ENCODE measurements around the gene C11orf91. TPM values are rescaled to one million over a fixed set of nuclear protein-coding genes. Genes with fewer than 3 reads are reported as not detected.
A peak's percentile ranks its signal among the peaks of the same experiment; 100 is the strongest.

Gene C11orf91, protein sequence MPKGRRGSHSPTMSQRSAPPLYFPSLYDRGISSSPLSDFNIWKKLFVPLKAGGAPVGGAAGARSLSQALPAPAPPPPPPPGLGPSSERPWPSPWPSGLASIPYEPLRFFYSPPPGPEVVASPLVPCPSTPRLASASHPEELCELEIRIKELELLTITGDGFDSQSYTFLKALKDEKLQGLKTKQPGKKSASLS
- total RNA-seq (2021; fragmentation: NEBNext Ultra II Directional; extraction: Animal tissue kit (Norgen Biotek cat#: 25700)) (not detected in 2 replicates), polyA plus RNA-seq (2011; rRNA removed) (not detected in 2 replicates), polyA minus RNA-seq (2011; rRNA and poly(A)+ RNA removed) (not detected in 2 replicates)
- polyA plus RNA-seq (2011; cell fraction: cytosol; rRNA removed), result not detected
- not detected for polyA plus RNA-seq (2011; cell fraction: nucleus; rRNA removed)
- not detected in 4 replicates for polyA plus RNA-seq (2012, experiment 1 of 2)
- not detected for polyA plus RNA-seq (2012, experiment 2 of 2)
- polyA plus RNA-seq (2013, experiment 1 of 2), result not detected
- polyA plus RNA-seq (2013, experiment 2 of 2), result not detected
- not detected for polyA minus RNA-seq (2011; cell fraction: cytosol; rRNA and poly(A)+ RNA removed)
- polyA minus RNA-seq (2011; cell fraction: nucleus; rRNA and poly(A)+ RNA removed), result 1.7 TPM
- long read RNA-seq, experiment 1, result 0 reads
- long read RNA-seq, experiment 2, result 0 reads

DNA sequence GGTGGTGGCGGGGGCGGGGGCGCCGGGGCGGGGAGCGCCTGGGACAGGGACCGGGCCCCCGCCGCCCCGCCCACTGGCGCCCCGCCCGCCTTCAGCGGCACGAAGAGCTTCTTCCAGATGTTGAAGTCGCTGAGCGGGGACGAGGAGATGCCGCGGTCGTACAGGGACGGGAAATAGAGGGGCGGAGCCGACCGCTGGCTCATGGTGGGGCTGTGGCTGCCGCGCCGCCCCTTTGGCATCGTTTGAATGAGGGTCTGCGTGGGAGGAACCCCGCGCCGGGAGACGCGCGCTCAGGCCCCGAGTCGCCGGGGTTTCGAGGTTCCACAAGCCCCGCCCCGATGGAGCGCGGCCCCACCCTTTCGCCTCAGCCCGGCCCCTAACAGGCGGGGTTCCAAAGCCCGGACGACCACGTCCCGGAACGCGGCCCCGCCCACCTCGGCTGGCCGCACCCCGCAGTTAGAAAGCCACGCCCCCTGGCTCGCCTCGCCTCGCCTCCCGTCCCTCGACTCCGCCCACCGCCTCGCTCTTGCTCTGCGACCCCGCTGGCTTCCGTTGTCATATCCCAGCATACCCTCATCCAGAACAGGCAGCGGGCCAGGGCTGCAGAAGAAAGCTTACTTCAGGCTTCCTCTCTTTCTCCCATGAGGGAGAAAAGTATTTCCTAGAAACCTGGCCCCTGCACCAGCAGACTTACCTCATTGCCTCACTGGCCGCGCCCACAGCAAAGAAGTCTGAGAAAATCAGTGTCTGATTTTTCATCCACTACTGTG lies at the start of gene C11orf91:
Gene C11orf91, minus strand, starts transcription at position 325 of the 770 bp plus-strand sequence. Its CDS starts 86 bp downstream, at position 239.
- Histone ChIP-seq H2AK5ac (ENCODE audit: low read depth, low read length) (no peak within 1 kb of the TSS), H4K91ac (replicated peaks; ENCODE audit: insufficient read length, low read length) (peak within 1 kb of the TSS; percentile 64), H3K23me2 (ENCODE audit: low read depth, low read length) (peaks cover 7% of the 10 kb centered on the region; the same call in 1 of the 2 replicates), H3K23ac (ENCODE audit: insufficient read length) (no peak within 1 kb of the TSS), H3K27ac (ENCODE audit: low read depth, low read length) (no peak within 1 kb of the TSS; the same call in 1 of the 2 replicates), H2AFZ (ENCODE audit: low read length) (peak within 1 kb of the TSS; percentile 71), H3K14ac (ENCODE audit: insufficient read length) (no peak within 1 kb of the TSS), H3K4me2 (ENCODE audit: insufficient read depth in 1 of 2, low read depth in 2 of 2, low read length in 2 of 2) (peak within 1 kb of the TSS; percentile 74 to 77), H2BK12ac (ENCODE audit: low read depth, low read length) (no peak within 1 kb of the TSS; the same call in 1 of the 2 replicates), H2BK15ac (ENCODE audit: low read length) (no peak within 1 kb of the TSS), H3K27me3 (replicated peaks in 1 of 4; ENCODE audit: control insufficient read depth in 3 of 4, extremely low read depth in 1 of 4, insufficient read depth in 3 of 4, low read length in 3 of 4) (peaks cover 0 to 9% (median 3%) of the 10 kb centered on the region in 4 experiments; a peak in 4 of 7 replicates), H4K5ac (ENCODE audit: insufficient read length, low read depth, low read length) (peak within 1 kb of the TSS; percentile 8), H3K4me1 (replicated peaks in 1 of 4; ENCODE audit: control insufficient read depth in 3 of 4, insufficient read depth in 4 of 4, low read length in 3 of 4) (peaks cover 0 to 7% (median 4%) of the 10 kb centered on the region in 4 experiments; a peak in 6 of 7 replicates), H2BK5ac (ENCODE audit: low read depth, low read length) (no peak within 1 kb of the TSS), H3K4ac (replicated peaks; ENCODE audit: insufficient read length, low read depth, low read length) (peak within 1 kb of the TSS; percentile 71), H3K79me1 (ENCODE audit: low read depth, low read length) (no peaks in the 10 kb centered on the region), H3K4me3 (ENCODE audit: extremely low read depth in 1 of 4, insufficient read depth in 2 of 4, low read depth in 3 of 4, low read length in 4 of 4) (peak within 1 kb of the TSS; percentile 72 to 76 (median 74)), H3K56ac (replicated peaks; ENCODE audit: insufficient read length, low read depth, low read length) (no peak within 1 kb of the TSS), H3K9ac (replicated peaks in 1 of 4; ENCODE audit: extremely low read depth in 1 of 4, low read depth in 3 of 4, low read length in 3 of 4) (peak within 1 kb of the TSS in 2 of 4 experiments; percentile 43 to 59; a peak in 3 of 7 replicates), H3K18ac (ENCODE audit: extremely low read depth, low read length) (no peak within 1 kb of the TSS; the same call in none of the 2 replicates), H3K36me3 (ENCODE audit: control insufficient read depth in 2 of 4, insufficient read depth in 4 of 4, low read length in 3 of 4) (peaks cover 0 to 2% (median 0%) of the 10 kb centered on the region in 4 experiments; a peak in 1 of 8 replicates), H2BK20ac (ENCODE audit: low read length) (no peak within 1 kb of the TSS), H3K79me2 (ENCODE audit: control insufficient read depth in 1 of 2, insufficient read depth in 2 of 2, low read length in 2 of 2) (no peaks in the 10 kb centered on the region), H4K8ac (ENCODE audit: extremely low read depth, insufficient read depth, low read length) (peak within 1 kb of the TSS; percentile 70; the same call in 1 of the 2 replicates), H2BK120ac (replicated peaks; ENCODE audit: low read depth, low read length) (no peak within 1 kb of the TSS), H3K9me3 (ENCODE audit: insufficient read depth in 2 of 2, low read depth in 1 of 2, low read length in 1 of 2) (no peaks in the 10 kb centered on the region), H4K20me1 (replicated peaks in 1 of 2; ENCODE audit: control insufficient read depth in 1 of 2, insufficient read depth in 2 of 2, low read length in 2 of 2) (no peaks in the 10 kb centered on the region)
- ChIA-PET CTCF (ENCODE audit: partially characterized antibody) (interaction anchor here (0.7 to 2.5 kb wide), 11 partner anchors 9 to 338 kb away, joined by 3 to 12 read pairs (median 3); no protein-coding TSS in a partner anchor), POLR2A (ENCODE audit: partially characterized antibody) (interaction anchor here (0.6 to 2.8 kb wide), 10 partner anchors 9 to 98 kb away, joined by 3 to 9 read pairs (median 3); partner anchors contain the start of gene FBXO3)
- FAIRE-seq (no peak), DNase-seq (ENCODE audit: low read depth in 1 of 2, low spot score in 2 of 2) (peak; percentile 82 to 99)
- WGBS, 2 experiments (ENCODE audit: extremely low coverage in 1 of 2, insufficient coverage in 1 of 2, insufficient read length in 1 of 2, insufficient replicate concordance in 2 of 2, low coverage in 1 of 2, low lambda C conversion rate in 2 of 2, missing lambda C conversion rate in 1 of 2), result 5% methylated on average over 40 of the region's 72 CpGs; no CpG with 5 or more reads in 1 of the 2 experiments
- TF ChIP-seq SP1 (IDR thresholded peaks at IDR 0.05; ENCODE audit: low read depth, low read length) (0 out of 2 replicates have a peak, but pooled peaks have one; percentile 18), CEBPB (IDR thresholded peaks at IDR 0.05; ENCODE audit: low read depth, low read length) (no peak), EGR1 (IDR thresholded peaks at IDR 0.05; ENCODE audit: borderline replicate concordance, low read depth, low read length) (peak; percentile 59; the same call in 1 of the 2 replicates), CREB1 (IDR thresholded peaks at IDR 0.05) (peak; percentile 45; the same call in 1 of the 2 replicates), ASH2L (IDR thresholded peaks at IDR 0.05; ENCODE audit: low read length) (peak; percentile 54), TAF1 (IDR thresholded peaks at IDR 0.05; ENCODE audit: low read depth, low read length) (peak; percentile 89), POLR2AphosphoS5 (IDR thresholded peaks at IDR 0.05; ENCODE audit: low read depth, low read length) (peak; percentile 83), JUN (IDR thresholded peaks at IDR 0.05; ENCODE audit: low read depth, low read length) (no peak), TAF7 (optimal IDR thresholded peaks at IDR 0.05; ENCODE audit: borderline replicate concordance, low read depth, low read length) (peak; percentile 64), BACH1 (IDR thresholded peaks at IDR 0.05; ENCODE audit: low read length) (peak; percentile 29; the same call in 1 of the 2 replicates)

All from H1 (cell line).